ENCODE data around the gene RIMS4.

The RIMS4 gene

GRCh38 chr20:44737116-44737515 is 73.2 kb downstream of the RIMS4 start:
- no peak for DNase-seq

DNA sequence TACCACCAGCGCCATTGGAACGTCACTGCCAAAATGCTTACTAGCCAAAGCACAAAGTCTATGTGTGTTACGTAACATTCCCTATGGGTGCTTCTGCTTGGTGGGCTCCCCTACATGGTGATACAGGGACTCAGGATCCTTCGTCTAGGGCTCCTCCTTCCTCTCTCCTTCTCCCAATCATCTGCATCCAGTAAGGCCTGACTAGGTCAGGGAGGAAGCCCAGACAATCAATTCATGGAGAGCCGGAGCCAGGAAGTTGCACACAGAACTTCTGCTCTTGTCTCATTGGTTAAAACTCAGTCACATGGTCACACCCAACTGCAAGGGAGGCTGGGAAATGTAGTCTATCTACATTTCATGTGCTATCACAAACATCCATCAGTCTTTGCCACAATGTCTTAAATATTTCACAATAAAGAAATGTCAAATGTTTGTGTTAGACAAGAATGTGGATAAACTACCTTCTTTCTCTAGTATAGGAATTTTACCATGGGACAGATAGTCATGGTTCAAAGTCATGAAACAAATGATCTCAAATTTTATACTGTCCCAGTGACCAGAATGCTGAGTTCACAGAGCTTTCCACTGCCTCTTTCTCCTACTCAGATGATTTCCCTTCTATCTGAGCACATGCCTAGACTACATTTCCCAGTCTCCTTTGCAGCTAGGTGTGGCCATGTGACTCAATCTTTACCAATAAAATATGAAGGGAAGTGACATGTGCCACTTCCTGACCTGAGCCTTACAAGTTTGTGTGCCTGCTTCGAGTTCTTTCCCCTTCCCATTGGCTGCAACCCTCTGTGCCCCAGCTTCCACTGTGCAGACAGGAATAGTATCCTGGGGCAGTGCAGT is 74.0 kb downstream of the RIMS4 start:
- DNase-seq: no peak

DNA sequence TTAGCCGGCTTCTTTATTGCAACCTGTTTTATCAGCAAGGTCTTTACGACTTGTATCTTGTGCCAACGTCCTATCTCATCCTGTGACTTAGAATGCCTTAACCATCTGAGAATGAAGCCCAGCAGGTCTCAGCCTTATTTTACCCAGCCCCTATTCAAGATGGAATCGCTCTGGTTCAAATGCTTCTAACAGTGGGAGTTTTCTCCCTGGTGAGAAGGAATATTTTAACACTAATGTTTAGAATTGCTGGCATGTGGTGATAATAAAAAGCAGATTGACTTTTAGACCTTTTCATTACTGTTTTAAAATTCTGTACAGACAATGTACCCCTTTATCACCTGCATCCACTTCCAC is 74.6 kb downstream of the RIMS4 start:
- DNase-seq: no peak

- no peak for DNase-seq
Measured at GRCh38 chr20:44734938-44735337, 75.4 kb downstream of the RIMS4 start.

GRCh38 chr20:44733341-44734069 is 76.8 kb downstream of the RIMS4 start:
- DNase-seq: no peak

DNA sequence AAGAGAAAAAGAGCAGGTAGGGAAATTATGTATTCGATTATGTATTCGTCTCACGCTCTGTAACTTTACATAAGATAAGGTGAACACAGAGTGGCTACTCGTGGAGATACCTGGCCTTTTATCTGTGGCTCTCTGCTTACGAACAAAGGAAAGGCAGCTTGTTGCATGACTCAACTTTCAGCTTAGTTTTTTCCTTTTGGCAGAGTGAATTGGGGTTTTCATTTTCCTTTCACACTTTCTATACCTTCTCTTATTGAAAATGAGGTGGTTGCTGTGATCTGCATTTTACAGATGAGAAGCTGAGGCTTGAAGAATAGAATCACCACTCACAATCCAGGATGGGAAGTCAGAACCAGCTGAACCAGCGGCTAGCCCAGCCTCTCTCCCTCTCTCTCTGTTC is 78.0 kb downstream of the RIMS4 start:
- DNase-seq: no peak

DNA sequence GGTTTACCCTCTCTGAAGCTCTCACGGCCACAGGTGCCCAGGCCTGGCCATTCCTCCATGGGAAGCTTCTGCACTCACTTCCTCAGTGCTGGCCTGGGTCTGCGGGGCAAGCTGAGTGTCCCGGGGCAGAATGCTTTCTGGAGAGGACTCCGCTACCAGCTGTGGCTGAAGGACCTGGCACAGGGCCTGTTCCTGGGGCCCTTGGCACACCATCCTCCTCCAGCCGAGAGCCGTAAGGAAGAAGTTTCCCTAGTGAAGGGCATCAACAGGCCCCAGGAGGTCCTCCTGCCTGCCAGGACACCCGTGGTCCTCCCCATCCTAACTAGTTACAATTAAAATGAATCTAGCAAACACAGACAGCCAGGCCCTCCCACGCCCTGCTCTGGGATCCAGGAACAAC is 78.7 kb downstream of the RIMS4 start:
- no peak for DNase-seq

GRCh38 chr20:44730441-44730840 is 79.9 kb downstream of the RIMS4 start:
- DNase-seq: no peak

DNA sequence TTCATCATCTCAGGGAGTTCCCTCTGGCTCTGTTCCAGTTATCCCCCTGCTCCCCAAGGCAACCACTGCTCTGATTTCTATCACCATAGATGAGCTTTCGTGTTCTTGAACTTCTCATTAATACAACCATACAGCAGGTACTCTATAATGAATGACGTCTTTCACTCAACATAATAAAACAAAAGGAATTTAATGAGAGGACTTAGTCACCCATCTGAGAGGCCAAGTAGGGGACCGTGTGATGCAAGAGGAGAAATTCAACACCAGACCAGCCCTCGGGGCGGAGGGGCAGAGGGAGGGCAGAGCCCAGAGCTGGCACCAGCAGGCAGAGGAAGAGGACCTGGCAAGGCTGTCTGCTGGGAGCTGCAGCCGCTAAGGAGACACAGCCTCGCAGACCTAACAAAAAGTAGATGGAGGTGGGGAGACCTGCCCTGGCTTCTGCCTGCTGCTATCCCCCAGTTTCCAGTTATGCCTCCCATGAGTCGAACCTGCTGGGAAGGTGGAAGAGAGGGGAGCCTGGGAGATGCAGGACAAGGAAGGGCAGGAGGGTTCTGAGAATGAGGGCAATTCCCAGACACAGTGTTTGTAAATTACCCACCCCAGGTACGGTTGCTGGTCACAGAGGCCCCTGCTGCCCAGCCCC is 81.4 kb downstream of the RIMS4 start:
- no peak for DNase-seq

- no peak for DNase-seq
Measured at GRCh38 chr20:44727651-44728050, 82.7 kb downstream of the RIMS4 start.

DNA sequence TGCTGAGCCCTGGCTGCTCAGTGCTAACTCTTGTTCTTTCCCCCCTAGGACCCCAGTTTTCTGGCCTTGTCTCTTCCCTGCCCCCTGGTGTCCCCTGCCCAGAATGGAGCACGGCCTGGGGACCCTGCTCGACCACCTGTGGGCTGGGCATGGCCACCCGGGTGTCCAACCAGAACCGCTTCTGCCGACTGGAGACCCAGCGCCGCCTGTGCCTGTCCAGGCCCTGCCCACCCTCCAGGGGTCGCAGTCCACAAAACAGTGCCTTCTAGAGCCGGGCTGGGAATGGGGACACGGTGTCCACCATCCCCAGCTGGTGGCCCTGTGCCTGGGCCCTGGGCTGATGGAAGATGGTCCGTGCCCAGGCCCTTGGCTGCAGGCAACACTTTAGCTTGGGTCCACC is 83.3 kb downstream of the RIMS4 start:
- no peak for DNase-seq

- no peak for DNase-seq
Measured at GRCh38 chr20:44725837-44726236, 84.5 kb downstream of the RIMS4 start.

DNA sequence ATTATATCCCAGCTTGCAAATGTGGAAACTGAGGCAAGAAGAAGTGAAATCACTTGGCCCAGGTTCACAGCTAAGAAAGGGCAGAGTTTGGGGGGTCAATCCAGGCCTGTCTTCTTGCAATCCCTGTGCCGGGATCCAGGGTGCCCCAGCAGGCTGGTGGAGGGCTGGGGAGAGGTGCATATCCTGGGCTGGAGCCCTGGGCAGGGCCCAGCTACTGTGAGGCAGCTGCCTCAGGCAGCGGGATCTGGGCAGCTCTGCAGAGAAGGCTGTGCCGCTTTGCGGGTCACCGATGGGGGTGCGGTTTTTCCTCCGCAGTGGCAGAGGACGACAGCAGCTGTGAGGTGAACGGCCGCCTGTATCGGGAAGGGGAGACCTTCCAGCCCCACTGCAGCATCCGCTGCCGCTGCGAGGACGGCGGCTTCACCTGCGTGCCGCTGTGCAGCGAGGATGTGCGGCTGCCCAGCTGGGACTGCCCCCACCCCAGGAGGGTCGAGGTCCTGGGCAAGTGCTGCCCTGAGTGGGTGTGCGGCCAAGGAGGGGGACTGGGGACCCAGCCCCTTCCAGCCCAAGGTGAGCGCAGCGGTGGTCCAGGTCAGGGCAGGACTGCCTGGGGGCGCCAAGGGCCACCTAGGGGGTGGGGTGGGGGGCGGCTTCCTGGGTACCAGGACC is 85.8 kb downstream of the RIMS4 start:
- no peak for DNase-seq

DNA sequence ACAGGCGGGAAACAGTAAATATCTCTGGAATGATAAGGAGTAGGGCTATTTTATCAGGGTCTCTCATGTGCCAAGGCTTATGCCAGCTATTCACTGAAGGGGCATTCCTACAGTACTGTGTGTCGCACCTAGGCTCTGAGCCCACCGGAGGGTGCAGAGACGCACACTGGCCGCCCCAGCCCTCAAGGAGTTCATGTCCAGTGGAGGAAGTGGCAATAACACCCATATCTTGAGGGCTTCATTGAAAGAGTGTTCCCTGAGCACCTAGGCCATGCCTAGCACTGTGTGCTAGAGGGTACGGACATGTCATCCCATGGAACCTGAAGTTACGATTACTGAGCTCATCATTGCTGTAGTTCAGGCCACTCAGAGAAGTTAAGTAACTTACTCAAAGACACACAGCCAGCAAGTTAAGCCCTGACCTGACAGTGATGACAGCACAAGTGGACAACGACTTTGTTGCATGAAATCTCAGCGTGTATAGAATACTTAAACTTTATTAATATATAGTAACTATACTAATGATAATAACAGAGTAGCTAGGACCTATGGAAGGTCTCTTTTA is 86.5 kb downstream of the RIMS4 start:
- DNase-seq: no peak

DNA sequence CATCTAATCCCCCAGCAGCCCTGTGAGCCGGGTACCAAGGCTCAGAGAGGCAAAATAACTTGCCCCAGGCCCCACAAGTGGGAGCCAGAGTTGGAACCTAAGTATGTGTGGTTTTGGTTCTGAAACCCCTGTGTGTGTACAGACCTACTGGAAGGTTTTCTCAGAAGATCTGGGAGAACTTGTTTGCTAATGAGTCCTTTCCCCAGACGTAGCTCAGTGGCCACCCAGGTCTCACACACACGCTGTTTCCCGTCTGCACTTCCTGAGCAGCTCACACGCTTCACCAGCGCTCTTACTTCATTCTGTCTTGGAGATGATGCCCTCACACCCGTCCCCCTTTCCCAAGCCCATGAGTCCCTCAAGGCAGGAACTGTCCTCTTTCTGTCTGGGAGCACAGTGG is 87.0 kb downstream of the RIMS4 start:
- DNase-seq: no peak

DNA sequence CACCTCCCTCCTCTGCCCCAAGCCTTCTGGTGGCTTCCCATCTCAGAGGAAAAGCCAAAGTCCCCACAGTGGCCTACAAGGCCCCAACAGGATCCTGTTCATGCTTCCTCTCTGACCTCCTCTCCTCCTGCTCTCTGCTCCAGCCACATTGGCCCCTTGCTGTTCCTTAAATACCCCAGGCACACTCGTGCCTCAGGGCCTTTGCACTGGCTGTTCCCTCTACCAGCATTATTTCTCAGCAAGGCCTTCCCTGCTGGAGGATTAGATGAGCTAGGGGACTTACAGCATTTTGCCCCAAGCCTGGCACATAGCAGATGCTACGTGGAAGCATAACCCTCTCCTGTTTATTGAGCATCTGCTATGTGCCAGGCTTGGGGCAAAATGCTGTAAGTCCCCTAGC is 87.4 kb downstream of the RIMS4 start:
- DNase-seq: no peak

DNA sequence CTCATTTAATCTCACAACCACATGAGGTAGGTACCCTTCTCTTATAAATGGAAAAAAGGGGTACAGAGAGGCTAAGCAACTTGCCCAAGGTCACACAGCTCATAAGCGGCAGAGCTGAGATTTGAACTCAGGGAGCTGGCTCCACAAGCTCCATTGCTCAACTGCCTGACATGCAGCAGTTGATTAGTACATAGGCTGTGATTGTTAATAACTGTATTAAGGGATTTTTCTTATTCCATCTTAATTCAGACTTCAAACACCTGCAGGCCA is 88.6 kb downstream of the RIMS4 start:
- no peak for DNase-seq

GRCh38 chr20:44720997-44721784 is 89.2 kb downstream of the RIMS4 start:
- DNase-seq: no peak

DNA sequence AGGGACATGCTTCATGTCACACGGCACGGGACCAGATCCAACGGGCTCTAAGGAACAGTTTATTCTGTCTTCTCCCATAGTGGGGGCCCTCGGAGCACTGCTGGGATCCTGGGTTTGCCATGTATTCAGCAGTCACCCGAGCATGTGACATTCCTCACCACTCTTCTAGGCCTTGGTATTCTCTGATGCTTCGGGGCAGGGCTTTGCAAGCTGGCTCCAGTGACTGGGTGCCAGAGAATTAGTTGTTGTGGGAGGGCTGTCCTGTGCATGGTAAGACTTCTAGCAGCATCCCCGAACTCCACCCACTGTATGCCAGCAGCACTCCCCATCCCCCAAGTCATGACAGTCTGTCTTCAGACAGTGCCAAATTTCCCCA is 89.7 kb downstream of the RIMS4 start:
- DNase-seq: no peak

GRCh38 chr20:44719841-44720240 is 90.5 kb downstream of the RIMS4 start:
- no peak for DNase-seq

- DNase-seq: no peak
Measured at GRCh38 chr20:44717986-44718385, 92.4 kb downstream of the RIMS4 start.

DNA sequence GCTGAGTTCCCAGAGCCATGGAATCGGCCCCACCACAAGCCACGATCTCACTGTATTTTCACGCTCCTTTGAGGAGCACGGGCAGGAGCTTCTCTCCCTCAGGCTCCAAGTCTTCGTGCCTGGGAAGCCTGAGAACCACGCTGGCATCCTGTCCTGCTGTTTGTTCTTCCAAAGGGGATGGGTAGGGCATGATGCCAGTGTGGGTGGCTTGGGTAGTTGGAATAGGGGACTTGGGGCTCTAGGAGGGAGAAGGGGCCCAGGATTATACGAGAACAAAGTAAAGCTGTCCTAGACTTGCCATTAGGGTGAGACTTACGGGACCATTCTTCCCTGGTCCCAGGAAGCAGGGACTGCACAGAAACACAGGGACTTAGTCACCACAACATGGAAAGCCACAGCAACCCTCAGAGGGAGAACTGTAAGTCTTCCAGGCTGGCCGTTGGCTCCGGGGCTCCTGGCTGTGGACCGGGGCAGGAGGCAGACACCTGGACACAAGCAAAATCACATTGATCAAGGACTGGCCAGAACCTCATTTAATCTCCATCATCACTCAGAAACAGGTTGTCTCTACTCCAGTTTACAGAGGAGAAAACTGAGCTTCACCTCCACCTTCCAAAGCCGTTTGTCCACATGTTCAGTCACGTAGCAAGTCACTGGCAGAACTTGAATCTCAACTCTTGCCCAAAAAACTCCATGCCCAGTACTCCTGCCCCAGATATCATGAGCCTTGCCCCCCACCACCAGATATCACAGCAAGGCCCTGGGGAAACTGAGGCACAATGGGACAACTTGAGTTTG is 93.8 kb downstream of the RIMS4 start:
- DNase-seq: no peak
